HUES64 (cell line): ENCODE measurements around the gene CDK2.

Source experiments
- H3K27ac ChIP-seq: 2 replicates; pipeline ENCODE4 v1.7.0; 2013; ENCODE audit warnings: low read depth, low read length, inconsistent platforms
- H3K27me3 ChIP-seq: 2 replicates; pipeline ENCODE4 v1.6.1; 2013; ENCODE audit warnings: mild to moderate bottlenecking, low read length; ENCODE audit not compliant: insufficient read depth
- H3K36me3 ChIP-seq: 2 replicates; pipeline ENCODE4 v1.6.1; 2013; ENCODE audit warnings: mild to moderate bottlenecking, low read length; ENCODE audit not compliant: insufficient read depth
- H3K4me1 ChIP-seq: 2 replicates; pipeline ENCODE4 v1.6.1; 2013; ENCODE audit warnings: mild to moderate bottlenecking, low read length, moderate library complexity; ENCODE audit not compliant: insufficient read depth
- H3K4me3 ChIP-seq: 2 replicates; pipeline ENCODE4 v1.5.1; 2013; ENCODE audit warnings: mild to moderate bottlenecking, low read length, moderate library complexity
- H3K9ac ChIP-seq: 2 replicates; pipeline ENCODE4 v1.6.1; 2013; ENCODE audit warnings: mild to moderate bottlenecking, low read depth, low read length
- H3K9me3 ChIP-seq: 2 replicates; pipeline ENCODE4 v1.6.1; 2013; ENCODE audit warnings: low read depth, low read length; ENCODE audit not compliant: insufficient read depth
- WGBS: fragments of 150-250, 120-280 bp; methylation state at CpG from one replicate; pipeline ENCODE4 v1.1.7; 2013; ENCODE audit warnings: missing lambda C conversion rate; 5-methylcytosine and 5-hydroxymethylcytosine counted together

CDK2 gene

GRCh38 chr12:56020423-56021184 lies 54.0 kb downstream of the CDK2 start, which contains the start of gene IKZF4:
Gene IKZF4, plus strand, starts transcription at chr12:56021043. Its CDS starts 451 bp downstream, at chr12:56021494.
- Histone ChIP-seq H3K27ac (peak within 1 kb of the TSS; percentile 73), H3K27me3 (no peaks in the 10 kb centered on the region), H3K4me3 (peak within 1 kb of the TSS; percentile 61), H3K9me3 (no peaks in the 10 kb centered on the region), H3K4me1 (peaks cover 26% of the 10 kb centered on the region), H3K9ac (peak within 1 kb of the TSS; percentile 79), H3K36me3 (peaks cover 15% of the 10 kb centered on the region)
- WGBS, result 13% methylated on average over 8 of the region's 10 CpGs

GRCh38 chr12:56021889-56022497 lies 55.4 kb downstream of the CDK2 start:
- peak overlapping the region; percentile 79; the same call in 1 of the 2 replicates for H3K9ac ChIP-seq

More at GRCh38 chr12:56021889-56022497, 55.4 kb downstream of the CDK2 start:
- Histone ChIP-seq H3K4me1 (peaks cover 26% of the 10 kb centered on the region), H3K27me3 (no peaks in the 10 kb centered on the region), H3K9me3 (no peaks in the 10 kb centered on the region), H3K27ac (no peak overlapping the region), H3K4me3 (peak overlapping the region; percentile 61), H3K36me3 (peaks cover 26% of the 10 kb centered on the region)
- WGBS, result 71% methylated on average over 2 of the region's 2 CpGs
